ENCODE measurements around the gene PSMC5. TPM values are rescaled to one million over a fixed set of nuclear protein-coding genes. Genes with fewer than 3 reads are reported as not detected.
A peak's percentile ranks its signal among the peaks of the same experiment; 100 is the strongest.

Gene PSMC5
- total and polyA plus RNA-seq, 9 of the 15 experiments (the other 6 are each of a cell fraction or from before 2014, with no cell fraction given) = 89.2 to 393 (median 161) TPM

GRCh38 chr17:63843910-63844677, 16.9 kb downstream of the PSMC5 start:
- FAIRE-seq (peak; percentile 90), ATAC-seq (0 out of 3 replicates have a peak, but pooled peaks have one; percentile 6), DNase-seq (ENCODE audit: extremely low read depth in 1 of 4, low spot score in 3 of 4) (peak in 3 of 4 experiments; percentile 37 to 86 (median 67))
- peak overlapping the region; percentile 93 for H3K27ac ChIP-seq (ENCODE audit: extremely low read depth, low read depth, low read length)
- H3K79me2 ChIP-seq (ENCODE audit: control insufficient read depth, insufficient read depth, low read length) = peaks cover 39% of the 10 kb centered on the region
- peaks cover 27 to 48% of the 10 kb centered on the region in 2 experiments for H3K4me1 ChIP-seq (replicated peaks in 1 of 2; ENCODE audit: control insufficient read depth in 2 of 2, insufficient read depth in 2 of 2, low read length in 2 of 2)
- H3K9ac ChIP-seq (ENCODE audit: insufficient read depth in 1 of 2, low read depth in 2 of 2, low read length in 2 of 2) = peak overlapping the region; percentile 75 to 89
- peaks cover 9% of the 10 kb centered on the region; the same call in 1 of the 3 replicates for H3K36me3 ChIP-seq (ENCODE audit: control insufficient read depth, insufficient read depth, low read length)
- ChIA-PET POLR2A (interaction anchor here (0.9 to 5.8 kb wide), 4 partner anchors 10 to 70 kb away, joined by 5 to 66 read pairs (median 6); partner anchors contain the start of genes CCDC47, DDX42, FTSJ3 and PSMC5), CTCF (ENCODE audit: low intra/inter-chr PET ratio) (interaction anchor here (0.6 kb wide), 1 partner anchor 22 kb away, joined by 3 read pairs; no protein-coding TSS in a partner anchor)
- H3K4me2 ChIP-seq (ENCODE audit: insufficient read depth, low read length) = peak overlapping the region; percentile 71
- 0 out of 2 replicates have a peak, but pooled peaks cover 2% of the 10 kb centered on the region for H3K9me3 ChIP-seq (replicated peaks; ENCODE audit: control insufficient read depth, insufficient read depth, low read depth, low read length)
- in situ Hi-C loops (cut with MboI) (loop anchor here (25.0 kb wide), 1 partner anchor 407 kb away; the partner anchor contains the start of gene CYB561), intact Hi-C loops (cut with micrococcal nuclease) (loop anchor here (1.0 to 10.0 kb wide), 4 partner anchors 17 to 409 kb away; partner anchors contain the start of genes CCDC47, FTSJ3, MAP3K3 and PSMC5)
- BruUV-seq (replicated peaks) = no TSS peak
- H3K4me3 ChIP-seq = peak overlapping the region; percentile 95
- no peaks in the 10 kb centered on the region for H3K27me3 ChIP-seq (ENCODE audit: control insufficient read depth in 2 of 2, insufficient read depth in 2 of 2, low read length in 2 of 2)
- 19% methylated on average over 9 of the region's 9 CpGs for WGBS (ENCODE audit: insufficient coverage, low coverage, missing lambda C conversion rate)
- no peaks in the 10 kb centered on the region for H4K20me1 ChIP-seq (replicated peaks; ENCODE audit: control insufficient read depth, insufficient read depth, low read length)
- H3K9me1 ChIP-seq (ENCODE audit: control insufficient read depth, insufficient read depth, low read length) = no peaks in the 10 kb centered on the region
- peak overlapping the region; percentile 35 for H2AFZ ChIP-seq (ENCODE audit: low read depth, low read length)
- TF ChIP-seq ATF7 (IDR thresholded peaks at IDR 0.05) (no peak), PKNOX1 (IDR thresholded peaks at IDR 0.05) (peak; percentile 87), FOXK2 (conservative IDR thresholded peaks at IDR 0.05 in 1 of 2, IDR thresholded peaks at IDR 0.05 in 1 of 2; ENCODE audit: low read depth in 2 of 2) (0 out of 4 replicates have a peak, but pooled peaks have one; percentile 27 to 35), PBX2 (CRISPR knock-in tag; IDR thresholded peaks at IDR 0.05; ENCODE audit: low read depth) (no peak), PBX2 (tag; conservative IDR thresholded peaks at IDR 0.05; ENCODE audit: low read depth) (0 out of 2 replicates have a peak, but pooled peaks have one; percentile 11), JUND (IDR thresholded peaks at IDR 0.05; ENCODE audit: borderline replicate concordance, low read depth, low read length) (no peak), JUND (tag; IDR thresholded peaks at IDR 0.05; ENCODE audit: borderline replicate concordance, low read depth, low read length) (no peak), ARID1B (IDR thresholded peaks at IDR 0.05) (0 out of 2 replicates have a peak, but pooled peaks have one; percentile 24), MEIS2 (IDR thresholded peaks at IDR 0.05; ENCODE audit: partially characterized antibody) (peak; percentile 57), PHB (CRISPR knock-in tag; IDR thresholded peaks at IDR 0.05) (no peak), MYNN (IDR thresholded peaks at IDR 0.05) (no peak), MYNN (CRISPR knock-in tag; IDR thresholded peaks at IDR 0.05) (no peak), POLR2AphosphoS5 (IDR thresholded peaks at IDR 0.05; ENCODE audit: control insufficient read depth, insufficient read depth, low read depth, low read length) (peak; percentile 27; the same call in 1 of the 2 replicates), ELK1 (CRISPR knock-in tag; IDR thresholded peaks at IDR 0.05) (no peak), NFE2 (IDR thresholded peaks at IDR 0.05; ENCODE audit: low read depth) (peak; percentile 70)

Data from K562 (cell line).